A549 (cell line): ENCODE data around the gene RAP1GDS1. TPM values are rescaled to one million over a fixed set of nuclear protein-coding genes. Genes with fewer than 3 reads are reported as not detected.
"Not testable (repeated sequence)": the region's sequence is repeated elsewhere in the genome, so short reads cannot be mapped to it uniquely, and the experiment has no call there.

Experiments used
- ATAC-seq, 2 experiments: fragments of 200-7000 bp in 1 of 2; fragments of >200 bp in 1 of 2; cut with Nextera tagmentation in 1 of 2; cut with Tn5 transposase in 1 of 2; 3 replicates each; pipeline versions ENCODE4 v1.8.0 to v1.9.1; 2018 to 2020; ENCODE audit warnings: mild to moderate bottlenecking in 1 of 2, moderate library complexity in 1 of 2
- CTCF ChIA-PET: fragments of 300-600 bp; sonication (Branson Sonifier 250); formaldehyde crosslinking; extraction: SDS; loops from one replicate; lab custom pipeline; 2021; ENCODE audit warnings: antibody characterized with exemption, inconsistent platforms; lab: Yijun Ruan, JAX
- POLR2A ChIA-PET: fragments of 350-600 bp; formaldehyde crosslinking; extraction: SDS; loops from one replicate; lab custom pipeline; 2021; ENCODE audit warnings: antibody characterized with exemption, inconsistent platforms; lab: Yijun Ruan, JAX
- DNase-seq, 2 experiments: peaks; one replicate each; pipeline versions ENCODE4 v3.0.0 to v3.0.0-alpha.2; 2011 to 2016; ENCODE audit warnings: low read depth in 1 of 2, low spot score in 1 of 2
- FAIRE-seq: peaks from 2 replicates; lab custom pipeline; 2011; peaks lifted over from hg19 to GRCh38; lab: Jason Lieb, UNC
- H3K27ac ChIP-seq, 2 experiments: fragments of >200 bp; sonication (Bioruptor Twin); formaldehyde crosslinking; 3 replicates each; pipeline ENCODE4 v1.5.1; 2016 to 2017
- H3K4me1 ChIP-seq: fragments of >200 bp; sonication (Bioruptor Twin); formaldehyde crosslinking; 3 replicates; pipeline ENCODE4 v1.6.1; 2016
- H3K4me2 ChIP-seq: fragments of >200 bp; sonication (Bioruptor Twin); formaldehyde crosslinking; 3 replicates; pipeline ENCODE4 v1.6.1; 2016
- H3K4me3 ChIP-seq: fragments of >200 bp; sonication (Bioruptor Twin); formaldehyde crosslinking; 3 replicates; pipeline ENCODE4 v1.5.1; 2016
- H3K9me3 ChIP-seq: fragments of >200 bp; sonication (Bioruptor Twin); formaldehyde crosslinking; 3 replicates; pipeline ENCODE4 v1.6.1; 2016
- CBX2 ChIP-seq: fragments of 200-600 bp; sonication (generic); IDR thresholded peaks from 2 replicates; pipeline ENCODE4 v1.6.1; 2016; ENCODE audit warnings: low read depth, mild to moderate bottlenecking, borderline replicate concordance
- CHD2 ChIP-seq: fragments of 150-350 bp; IDR thresholded peaks from 2 replicates; pipeline ENCODE4 v1.6.1; 2014; ENCODE audit warnings: low read length; ENCODE audit not compliant: partially characterized antibody
- EHF ChIP-seq: fragments of 250-450 bp; sonication (Bioruptor Pico); IDR thresholded peaks from 2 replicates; pipeline ENCODE4 v1.5.0; 2020; ENCODE audit warnings: mild to moderate bottlenecking
- EHMT2 ChIP-seq: fragments of 200-600 bp; sonication (generic); IDR thresholded peaks from 2 replicates; pipeline ENCODE4 v1.6.1; 2016; ENCODE audit warnings: antibody characterized with exemption, low read depth, mild to moderate bottlenecking, moderate library complexity
- ELK1 ChIP-seq: fragments of 150-350 bp; IDR thresholded peaks from 2 replicates; pipeline ENCODE4 v1.6.1; 2014; ENCODE audit warnings: low read depth, mild to moderate bottlenecking, low read length
- ESRRA ChIP-seq: fragments of 150-350 bp; IDR thresholded peaks from 2 replicates; pipeline ENCODE4 v1.6.1; 2014; ENCODE audit warnings: mild to moderate bottlenecking, low read length, borderline replicate concordance
- FOSB ChIP-seq: fragments of 250-450 bp; sonication (Bioruptor Pico); IDR thresholded peaks from 2 replicates; pipeline ENCODE4 v1.5.0; 2020; ENCODE audit warnings: mild to moderate bottlenecking, moderate library complexity
- FOXS1 ChIP-seq: fragments of 250-450 bp; sonication (Bioruptor Pico); IDR thresholded peaks from 2 replicates; pipeline ENCODE4 v1.5.0; 2020; ENCODE audit warnings: mild to moderate bottlenecking, moderate library complexity
- HMGXB4 ChIP-seq: fragments of 250-450 bp; sonication (Bioruptor Pico); IDR thresholded peaks from 2 replicates; pipeline ENCODE4 v1.5.0; 2021; ENCODE audit warnings: mild to moderate bottlenecking, moderate library complexity, borderline replicate concordance
- JUNB ChIP-seq: fragments of >200 bp; sonication (Bioruptor Twin); formaldehyde crosslinking; IDR thresholded peaks from 2 replicates; pipeline ENCODE4 v1.6.1; 2016
- MAX ChIP-seq: IDR thresholded peaks from 2 replicates; pipeline ENCODE4 v1.6.1; 2012
- MYC ChIP-seq: IDR thresholded peaks from 2 replicates; pipeline ENCODE4 v1.6.1; 2012; ENCODE audit warnings: mild to moderate bottlenecking, inconsistent platforms, low read length, improper control_type of control experiment, borderline replicate concordance
- NR3C1 ChIP-seq: fragments of >200 bp; sonication (Bioruptor Twin); formaldehyde crosslinking; IDR thresholded peaks from 3 replicates; pipeline ENCODE4 v1.6.1; 2017
- PHF8 ChIP-seq: fragments of 200-600 bp; sonication (generic); IDR thresholded peaks from 2 replicates; pipeline ENCODE4 v1.6.1; 2016; ENCODE audit warnings: low read depth, mild to moderate bottlenecking, antibody characterized with exemption, moderate library complexity, borderline replicate concordance
- RAD21 ChIP-seq, 2 experiments: fragments of >200 bp in 1 of 2; sonication (Bioruptor Twin) in 1 of 2; formaldehyde crosslinking in 1 of 2; IDR thresholded peaks in 1 of 2; conservative IDR thresholded peaks in 1 of 2; 2 replicates in 1 of 2; 3 replicates in 1 of 2; pipeline ENCODE4 v1.6.1; 2012 to 2018; ENCODE audit warnings: inconsistent platforms in 1 of 2
- SREBF2 ChIP-seq: fragments of 450-650 bp; IDR thresholded peaks from 2 replicates; pipeline ENCODE4 v1.6.1; 2014; ENCODE audit warnings: mild to moderate bottlenecking, moderate library complexity
- ZC3H11A ChIP-seq: fragments of 450-650 bp; IDR thresholded peaks from 2 replicates; pipeline ENCODE4 v1.6.1; 2014; ENCODE audit warnings: antibody characterized with exemption, mild to moderate bottlenecking
- ZNF302 ChIP-seq: fragments of 250-450 bp; sonication (Bioruptor Pico); IDR thresholded peaks from 2 replicates; pipeline ENCODE4 v1.9.0; 2021; ENCODE audit warnings: inconsistent platforms, mild to moderate bottlenecking, moderate library complexity
- ZSCAN20 ChIP-seq: fragments of 250-450 bp; sonication (Bioruptor Pico); IDR thresholded peaks from 2 replicates; pipeline ENCODE4 v1.8.0; 2022; ENCODE audit warnings: mild to moderate bottlenecking, moderate library complexity
- WGBS: methylation state at CpG from one replicate; pipeline ENCODE4 v1.1.6; 2017; ENCODE audit errors: missing lambda C conversion rate; 5-methylcytosine and 5-hydroxymethylcytosine counted together
- polyA plus RNA-seq, 4 experiments: library from polyadenylated mRNA; depleted of rRNA in 3 of 4; stranded (reverse); fragments of >200 nt; fragmentation: RNase III in 1 of 4; extraction: RNeasy Plus Mini Kit Qiagen cat#74134 plus additional on column Dnase treatment in 1 of 4; gene quantifications; 2 replicates in 3 of 4; 3 replicates in 1 of 4; pipeline ENCODE4 v1.2.3, GENCODE V29; 2011 to 2017
- TF ChIP-seq, protein P1 (sequence below): fragments of 250-450 bp; sonication (Bioruptor Pico); IDR thresholded peaks from 2 replicates; pipeline ENCODE4 v1.5.0; 2020; ENCODE audit warnings: low read depth, mild to moderate bottlenecking, moderate library complexity
- TF ChIP-seq, protein P2 (sequence below): IDR thresholded peaks from 2 replicates; pipeline ENCODE4 v1.6.1; 2012; ENCODE audit warnings: low read depth, borderline replicate concordance

The RAP1GDS1 gene
- polyA plus RNA-seq, 2 of the 4 experiments (the other 2 are of a cell fraction), result 29.3 to 31.6 TPM

DNA sequence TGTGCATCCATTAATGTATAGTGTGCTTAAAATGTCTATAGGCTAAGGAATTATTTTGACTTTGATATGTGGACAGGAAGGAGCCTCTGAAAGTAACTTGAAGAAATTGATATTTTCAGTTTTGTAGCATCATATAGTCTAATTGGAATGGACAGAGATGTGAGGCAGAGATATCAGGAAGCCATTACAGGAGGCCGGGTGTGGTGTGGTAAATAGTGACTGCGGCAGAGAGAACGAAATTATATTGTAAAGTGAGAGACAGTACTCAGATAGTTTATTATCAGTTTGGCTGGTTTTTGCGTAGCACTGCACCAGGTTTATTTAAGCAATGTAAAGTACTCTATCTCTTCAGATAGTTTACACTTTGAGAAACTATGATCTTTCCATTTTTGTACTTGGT lies 98.5 kb downstream of the RAP1GDS1 start (continued):
- TF ChIP-seq, protein P1, sequence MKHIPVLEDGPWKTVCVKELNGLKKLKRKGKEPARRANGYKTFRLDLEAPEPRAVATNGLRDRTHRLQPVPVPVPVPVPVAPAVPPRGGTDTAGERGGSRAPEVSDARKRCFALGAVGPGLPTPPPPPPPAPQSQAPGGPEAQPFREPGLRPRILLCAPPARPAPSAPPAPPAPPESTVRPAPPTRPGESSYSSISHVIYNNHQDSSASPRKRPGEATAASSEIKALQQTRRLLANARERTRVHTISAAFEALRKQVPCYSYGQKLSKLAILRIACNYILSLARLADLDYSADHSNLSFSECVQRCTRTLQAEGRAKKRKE, result no peak
- TF ChIP-seq NR3C1 (no peak), HMGXB4 (CRISPR knock-in tag) (no peak), CBX2 (no peak), EHMT2 (no peak), MAX (no peak)

DNA sequence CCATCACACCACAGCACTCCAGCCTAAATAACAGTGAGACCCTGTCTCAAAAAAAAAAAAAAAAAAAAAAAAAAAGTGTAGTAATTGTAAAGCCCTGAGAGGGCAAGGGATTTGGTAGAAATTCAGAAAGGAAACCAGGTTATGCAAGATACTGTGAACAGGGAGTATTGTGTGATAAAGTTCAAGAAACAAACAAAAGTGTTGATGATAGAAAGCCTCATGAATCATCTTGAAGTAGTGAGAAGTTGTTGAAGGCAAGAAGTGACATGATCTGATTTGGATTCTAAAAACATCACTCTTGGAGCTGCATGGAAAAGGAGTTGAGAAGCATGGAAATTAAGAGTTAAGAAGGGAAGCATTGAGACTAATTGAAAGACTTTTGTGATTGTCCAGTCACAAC lies 102.2 kb downstream of the RAP1GDS1 start:
- CTCF ChIA-PET, result no interaction called here
- no peak for DNase-seq
- peaks cover 12% of the 10 kb centered on the region; the same call in 1 of the 3 replicates for H3K9me3 ChIP-seq
- no peaks in the 10 kb centered on the region for H3K4me1 ChIP-seq
- no peak overlapping the region for H3K27ac ChIP-seq
- POLR2A ChIA-PET, result no interaction called here
- H3K4me3 ChIP-seq, result no peak overlapping the region
- H3K4me2 ChIP-seq, result no peak overlapping the region
- FAIRE-seq, result no peak
- no peak for ATAC-seq
- TF ChIP-seq NR3C1 (no peak), SREBF2 (no peak), ZNF302 (CRISPR knock-in tag) (no peak), ZC3H11A (no peak), ZSCAN20 (CRISPR knock-in tag) (no peak), FOXS1 (CRISPR knock-in tag) (no peak), JUNB (no peak), ELK1 (no peak), EHMT2 (no peak), ESRRA (no peak), EHF (no peak), RAD21 (conservative IDR thresholded peaks at IDR 0.05 in 1 of 2, IDR thresholded peaks at IDR 0.05 in 1 of 2) (no peak), PHF8 (no peak), MYC (no peak), CHD2 (no peak), FOSB (CRISPR knock-in tag) (no peak)
- TF ChIP-seq, protein P2, sequence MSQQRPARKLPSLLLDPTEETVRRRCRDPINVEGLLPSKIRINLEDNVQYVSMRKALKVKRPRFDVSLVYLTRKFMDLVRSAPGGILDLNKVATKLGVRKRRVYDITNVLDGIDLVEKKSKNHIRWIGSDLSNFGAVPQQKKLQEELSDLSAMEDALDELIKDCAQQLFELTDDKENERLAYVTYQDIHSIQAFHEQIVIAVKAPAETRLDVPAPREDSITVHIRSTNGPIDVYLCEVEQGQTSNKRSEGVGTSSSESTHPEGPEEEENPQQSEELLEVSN, result no peak

DNA sequence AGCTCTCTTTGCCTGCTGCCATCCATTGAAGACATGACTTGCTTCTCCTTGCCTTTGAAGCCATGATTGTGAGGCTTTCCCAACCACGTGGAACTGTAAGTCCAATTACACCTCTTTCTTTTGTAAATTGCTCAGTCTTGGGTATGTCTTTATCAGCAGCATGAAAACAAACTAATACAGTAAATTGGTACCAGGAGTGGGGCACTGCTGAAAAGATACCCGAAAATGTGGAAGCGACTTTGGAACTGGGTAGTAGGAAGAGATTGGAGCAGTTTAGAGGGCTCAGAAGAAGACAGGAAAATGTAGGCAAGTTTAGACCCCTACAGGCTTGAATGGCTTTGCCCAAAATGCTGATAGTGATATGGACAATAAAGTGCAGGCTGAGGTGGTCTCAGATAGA lies 105.1 kb downstream of the RAP1GDS1 start:
- H3K4me2 ChIP-seq, CTCF ChIA-PET, POLR2A ChIA-PET, FAIRE-seq, ATAC-seq, DNase-seq, H3K4me1 ChIP-seq, H3K27ac ChIP-seq, H3K4me3 ChIP-seq: not testable (repeated sequence)
- H3K9me3 ChIP-seq, result peaks cover 12% of the 10 kb centered on the region; the same call in 1 of the 3 replicates
- WGBS, result 88% methylated on average over 3 of the region's 3 CpGs

- FAIRE-seq, DNase-seq, H3K4me2 ChIP-seq, ATAC-seq, H3K4me3 ChIP-seq, POLR2A ChIA-PET, H3K27ac ChIP-seq, H3K4me1 ChIP-seq: not testable (repeated sequence)
- CTCF ChIA-PET, result interaction anchor here (1.1 kb wide), 1 partner anchor 14 kb away, joined by 3 read pairs; no protein-coding TSS in a partner anchor
- peaks cover 12% of the 10 kb centered on the region; the same call in 1 of the 3 replicates for H3K9me3 ChIP-seq
- 100% methylated on average over 3 of the region's 3 CpGs for WGBS
Measured at GRCh38 chr4:98368000-98368399, 106.8 kb downstream of the RAP1GDS1 start.
